Measurements from ENCODE around the gene MCOLN1.
"Not testable (repeated sequence)": the region's sequence is repeated elsewhere in the genome, so short reads cannot be mapped to it uniquely, and the experiment has no call there.

The MCOLN1 gene

DNA sequence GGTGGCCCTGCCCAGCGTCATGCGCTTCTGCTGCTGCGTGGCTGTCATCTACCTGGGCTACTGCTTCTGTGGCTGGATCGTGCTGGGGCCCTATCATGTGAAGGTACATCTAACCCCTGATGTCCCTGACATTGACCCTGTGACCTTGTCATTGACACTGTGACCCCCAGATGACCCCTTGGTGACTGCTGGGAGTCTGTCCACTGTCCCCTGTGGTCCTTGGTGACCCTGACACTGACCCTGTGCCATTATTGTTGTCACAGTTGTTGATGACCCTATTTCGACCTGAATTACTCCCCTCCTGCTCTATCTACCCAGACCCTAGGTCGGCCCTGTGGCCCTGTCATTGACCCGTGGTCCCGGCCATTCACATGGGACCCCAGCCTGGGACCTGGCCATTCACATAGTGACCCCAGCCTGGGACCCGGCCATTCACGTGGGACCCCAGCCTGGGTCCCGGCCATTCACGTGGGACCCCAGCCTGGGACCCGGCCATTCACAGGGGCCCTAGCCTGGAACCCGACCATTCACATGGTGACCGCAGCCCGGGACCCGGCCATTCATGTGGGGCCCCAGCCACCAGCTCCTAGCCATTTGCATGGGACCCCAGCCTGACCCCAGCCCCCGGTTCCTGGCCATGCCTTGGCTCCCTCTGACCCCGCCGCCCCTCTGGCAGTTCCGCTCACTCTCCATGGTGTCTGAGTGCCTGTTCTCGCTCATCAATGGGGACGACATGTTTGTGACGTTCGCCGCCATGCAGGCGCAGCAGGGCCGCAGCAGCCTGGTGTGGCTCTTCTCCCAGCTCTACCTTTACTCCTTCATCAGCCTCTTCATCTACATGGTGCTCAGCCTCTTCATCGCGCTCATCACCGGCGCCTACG, 7.4 kb downstream of the MCOLN1 start:
- DNase-seq (ENCODE audit: insufficient read length, low spot score) (no peak), FAIRE-seq (no peak)
- TF ChIP-seq, protein P1, sequence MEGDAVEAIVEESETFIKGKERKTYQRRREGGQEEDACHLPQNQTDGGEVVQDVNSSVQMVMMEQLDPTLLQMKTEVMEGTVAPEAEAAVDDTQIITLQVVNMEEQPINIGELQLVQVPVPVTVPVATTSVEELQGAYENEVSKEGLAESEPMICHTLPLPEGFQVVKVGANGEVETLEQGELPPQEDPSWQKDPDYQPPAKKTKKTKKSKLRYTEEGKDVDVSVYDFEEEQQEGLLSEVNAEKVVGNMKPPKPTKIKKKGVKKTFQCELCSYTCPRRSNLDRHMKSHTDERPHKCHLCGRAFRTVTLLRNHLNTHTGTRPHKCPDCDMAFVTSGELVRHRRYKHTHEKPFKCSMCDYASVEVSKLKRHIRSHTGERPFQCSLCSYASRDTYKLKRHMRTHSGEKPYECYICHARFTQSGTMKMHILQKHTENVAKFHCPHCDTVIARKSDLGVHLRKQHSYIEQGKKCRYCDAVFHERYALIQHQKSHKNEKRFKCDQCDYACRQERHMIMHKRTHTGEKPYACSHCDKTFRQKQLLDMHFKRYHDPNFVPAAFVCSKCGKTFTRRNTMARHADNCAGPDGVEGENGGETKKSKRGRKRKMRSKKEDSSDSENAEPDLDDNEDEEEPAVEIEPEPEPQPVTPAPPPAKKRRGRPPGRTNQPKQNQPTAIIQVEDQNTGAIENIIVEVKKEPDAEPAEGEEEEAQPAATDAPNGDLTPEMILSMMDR (IDR thresholded peaks at IDR 0.05; ENCODE audit: insufficient read depth, missing control alignments): no peak

DNA sequence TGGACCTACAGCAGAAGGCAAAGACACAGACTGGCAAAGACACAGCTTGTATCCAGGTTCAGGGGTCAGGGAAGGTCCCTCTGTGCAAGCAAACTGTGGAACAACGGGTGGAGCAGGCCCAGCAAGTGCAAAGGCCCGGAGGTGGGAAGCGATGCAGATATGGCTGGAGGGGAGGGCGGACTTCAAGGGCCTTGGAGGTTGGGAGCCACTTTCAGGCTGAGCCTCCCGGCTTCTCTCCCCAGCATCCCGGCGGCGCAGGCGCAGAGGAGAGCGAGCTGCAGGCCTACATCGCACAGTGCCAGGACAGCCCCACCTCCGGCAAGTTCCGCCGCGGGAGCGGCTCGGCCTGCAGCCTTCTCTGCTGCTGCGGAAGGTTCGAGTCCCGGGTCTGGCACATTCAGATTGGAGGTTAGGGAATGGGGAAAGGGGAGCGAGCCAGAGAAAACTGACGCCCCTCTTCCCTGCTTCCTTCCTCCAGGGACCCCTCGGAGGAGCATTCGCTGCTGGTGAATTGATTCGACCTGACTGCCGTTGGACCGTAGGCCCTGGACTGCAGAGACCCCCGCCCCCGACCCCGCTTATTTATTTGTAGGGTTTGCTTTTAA, 11.0 kb downstream of the MCOLN1 start:
- no peak for DNase-seq (ENCODE audit: insufficient read length, low spot score)
- no peak for FAIRE-seq
- TF ChIP-seq, protein P1 (IDR thresholded peaks at IDR 0.05; ENCODE audit: insufficient read depth, missing control alignments): no peak

DNA sequence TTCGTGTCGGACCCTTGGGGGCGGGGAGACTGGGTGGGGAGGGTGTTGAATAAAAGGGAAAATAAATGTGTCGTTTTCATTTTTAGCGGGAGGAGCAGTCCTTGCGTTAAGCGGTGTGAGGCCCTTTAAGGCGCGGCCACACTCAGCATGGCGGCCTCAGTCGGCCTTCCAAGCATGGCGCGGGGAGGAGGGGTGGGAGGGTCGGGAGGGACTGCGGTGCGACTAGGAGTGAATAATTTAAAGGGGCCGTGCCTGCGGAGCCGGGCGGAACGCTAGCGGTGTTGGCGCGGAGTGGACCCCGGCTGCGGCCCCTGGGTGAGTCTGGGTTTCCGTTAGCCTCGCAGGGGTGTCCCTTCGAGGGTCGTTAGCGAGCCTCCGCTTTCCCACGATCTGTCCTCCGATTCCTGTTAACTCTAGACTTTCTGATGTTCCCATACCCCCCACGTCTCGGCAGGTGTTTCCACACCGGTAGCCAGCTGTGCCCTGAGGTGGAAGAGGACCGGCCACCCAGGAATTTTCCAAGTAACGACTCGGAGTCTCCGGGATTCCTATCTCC, 11.6 kb downstream of the MCOLN1 start:
- DNase-seq (ENCODE audit: insufficient read length, low spot score): peak; percentile 94

DNA sequence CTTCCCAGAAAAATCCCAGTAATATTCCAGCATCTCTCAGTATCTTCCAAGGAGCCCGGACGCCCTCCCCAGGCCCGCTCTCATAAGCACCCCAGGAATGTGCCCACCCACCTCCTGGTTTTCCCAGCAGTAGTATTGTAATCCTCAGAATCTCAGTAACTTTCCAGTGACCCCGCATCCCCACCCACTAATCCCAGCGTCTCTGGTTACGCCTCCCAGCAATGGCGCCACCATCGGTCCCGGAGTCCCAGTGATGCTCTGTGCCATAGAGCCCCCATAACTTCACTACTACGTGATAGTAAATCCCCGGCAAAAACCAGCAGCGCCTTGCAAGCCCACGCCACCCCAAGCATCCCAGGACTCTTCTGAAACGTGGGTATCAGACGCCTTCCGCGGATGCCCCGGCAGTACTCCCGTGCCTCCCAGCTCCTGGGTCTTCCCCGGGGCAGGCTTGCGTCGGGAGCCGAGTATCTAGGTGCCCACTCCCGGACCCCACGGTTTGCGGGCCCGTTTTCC, 12.2 kb downstream of the MCOLN1 start:
- DNase-seq (ENCODE audit: insufficient read length, low spot score) (no peak), FAIRE-seq (no peak)
- TF ChIP-seq, protein P1 (IDR thresholded peaks at IDR 0.05; ENCODE audit: insufficient read depth, missing control alignments): peak; percentile 34

More for the DNA sequence above, 11.6 kb downstream of the MCOLN1 start:
- FAIRE-seq: no peak
- TF ChIP-seq, protein P1 (IDR thresholded peaks at IDR 0.05; ENCODE audit: insufficient read depth, missing control alignments): no peak

DNA sequence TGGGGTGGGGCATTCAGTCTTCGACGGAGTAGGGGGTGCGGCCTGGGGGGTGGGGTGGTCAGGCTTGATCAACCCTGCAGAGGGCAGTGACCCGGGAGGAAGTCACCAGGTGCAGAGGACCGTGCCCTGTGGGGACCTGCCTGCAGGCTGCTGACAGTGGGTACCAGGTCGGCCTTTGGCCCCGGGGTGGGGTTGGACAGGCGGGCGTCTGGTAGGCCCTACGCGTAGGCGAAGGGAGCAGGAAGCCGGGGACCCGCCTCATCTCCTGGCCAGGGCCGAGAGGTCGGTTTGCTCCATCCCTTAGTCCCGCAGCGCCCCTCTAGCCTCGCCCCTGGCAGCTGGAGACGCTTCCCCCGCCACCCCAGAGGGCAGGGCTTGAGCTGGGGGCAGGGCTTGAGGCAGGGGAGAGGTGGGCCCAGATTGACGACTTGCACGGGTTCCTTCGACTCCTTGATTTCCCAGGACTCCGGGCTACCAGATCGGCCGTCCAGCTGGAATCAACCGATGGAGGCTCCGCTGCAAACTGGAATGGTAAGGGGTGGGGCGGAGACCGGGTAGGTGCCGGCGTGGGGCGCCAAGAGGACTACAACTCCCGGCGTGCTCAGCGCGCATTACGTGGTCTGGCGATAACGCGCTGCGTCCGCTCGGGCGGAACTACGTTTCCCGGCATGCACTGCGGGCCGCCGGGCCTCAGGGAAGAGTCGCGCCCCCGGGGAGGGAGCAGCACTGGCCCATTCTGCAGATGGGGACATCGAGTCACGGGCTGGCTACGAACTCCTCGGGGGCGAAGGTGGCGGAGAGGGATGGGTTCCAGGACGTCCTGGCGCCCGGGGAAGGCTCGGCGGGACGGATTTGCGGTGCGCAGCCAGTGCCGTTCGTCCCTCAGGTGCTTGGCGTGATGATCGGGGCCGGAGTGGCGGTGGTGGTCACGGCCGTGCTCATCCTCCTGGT, 12.9 kb downstream of the MCOLN1 start, which contains the start of gene PNPLA6:
Gene PNPLA6, plus strand, starts transcription at position 671 of the 951 bp plus-strand sequence. Its CDS starts 72 bp downstream, at position 743.
- no peak for FAIRE-seq
- peak; percentile 95 for DNase-seq (ENCODE audit: insufficient read length, low spot score)
- TF ChIP-seq, protein P1 (IDR thresholded peaks at IDR 0.05; ENCODE audit: insufficient read depth, missing control alignments): no peak

DNA sequence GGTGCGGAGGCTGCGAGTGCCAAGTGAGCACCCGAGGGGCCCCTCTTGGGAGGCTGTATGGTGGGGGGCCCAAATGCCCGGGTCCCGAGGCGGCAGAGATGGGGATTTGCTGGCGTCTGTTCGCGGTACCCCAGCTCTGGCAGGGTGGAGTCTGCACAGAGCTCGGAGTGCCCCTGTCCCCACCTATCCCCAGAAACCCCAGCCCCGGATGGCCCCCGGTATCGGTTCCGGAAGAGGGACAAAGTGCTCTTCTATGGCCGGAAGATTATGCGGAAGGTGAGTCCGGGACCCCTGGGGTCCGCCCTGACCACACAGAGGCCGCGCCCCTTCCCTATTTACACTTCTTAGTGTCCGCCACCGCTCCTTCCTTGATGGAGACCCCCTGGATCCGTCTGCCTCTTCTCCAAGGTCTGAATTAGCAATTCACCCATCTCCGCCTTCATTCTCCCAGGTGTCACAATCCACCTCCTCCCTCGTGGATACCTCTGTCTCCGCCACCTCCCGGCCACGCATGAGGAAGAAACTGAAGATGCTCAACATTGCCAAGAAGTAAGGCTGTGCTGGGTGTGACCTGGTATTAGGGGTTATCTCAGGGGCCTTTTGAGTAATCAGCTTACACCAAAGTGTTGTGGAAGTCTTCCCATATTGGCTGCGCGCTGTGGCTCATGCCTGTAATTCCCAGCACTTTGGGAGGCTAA, 13.7 kb downstream of the MCOLN1 start:
- FAIRE-seq: no peak
- DNase-seq (ENCODE audit: insufficient read length, low spot score): no peak
- TF ChIP-seq, protein P1 (IDR thresholded peaks at IDR 0.05; ENCODE audit: insufficient read depth, missing control alignments): no peak

DNA sequence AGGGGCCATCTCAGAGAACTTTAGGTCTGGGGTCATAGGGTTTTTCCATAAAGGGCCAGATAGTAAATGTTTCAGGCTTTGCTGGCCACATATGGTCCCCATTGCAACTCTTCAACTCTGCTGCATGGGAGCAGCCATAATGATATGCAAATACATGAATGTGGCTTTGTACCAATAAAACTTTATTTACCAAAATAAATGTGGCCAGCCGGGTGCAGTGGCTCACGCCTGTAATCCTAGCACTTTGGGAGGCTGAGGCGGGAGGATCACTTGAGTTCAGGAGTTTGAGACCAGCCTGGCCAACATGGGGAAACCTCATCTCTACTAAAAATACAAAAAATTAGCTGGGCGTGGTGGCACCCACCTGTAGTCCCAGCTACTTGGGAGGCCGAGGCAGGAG, 16.6 kb downstream of the MCOLN1 start:
- FAIRE-seq: not testable (repeated sequence)

More for the DNA sequence above, 16.6 kb downstream of the MCOLN1 start:
- DNase-seq (ENCODE audit: insufficient read length, low spot score): not testable (repeated sequence)

Data from D721Med (cell line).